Activated gamma-delta T cell treated with anti-CD3 and anti-CD28 coated beads, Interleukin-2, amount 50 U/mL, for 16 hours (primary cell): ENCODE measurements around the gene DNAJC15.
"Not testable (repeated sequence)": the region's sequence is repeated elsewhere in the genome, so short reads cannot be mapped to it uniquely, and the experiment has no call there.

Experiments used
- DNase-seq: peaks from one replicate; pipeline ENCODE4 v3.0.0-alpha.2; 2020; ENCODE audit warnings: low read depth

The DNAJC15 gene

GRCh38 chr13:43005460-43006236, 17.7 kb upstream of the DNAJC15 start:
- no peak for DNase-seq

GRCh38 chr13:43006893-43007631, 16.3 kb upstream of the DNAJC15 start:
- no peak for DNase-seq

GRCh38 chr13:43008596-43008995, 14.8 kb upstream of the DNAJC15 start:
- no peak for DNase-seq

GRCh38 chr13:43009506-43009905, 13.9 kb upstream of the DNAJC15 start:
- no peak for DNase-seq

GRCh38 chr13:43014162-43014561, 9.2 kb upstream of the DNAJC15 start:
- no peak for DNase-seq

GRCh38 chr13:43016226-43016625, 7.2 kb upstream of the DNAJC15 start:
- no peak for DNase-seq

- no peak for DNase-seq
Observed at GRCh38 chr13:43019811-43020210, 3.6 kb upstream of the DNAJC15 start.

- no peak for DNase-seq
Observed at GRCh38 chr13:43020794-43021193, 2.6 kb upstream of the DNAJC15 start.

GRCh38 chr13:43021926-43022670, 1.3 kb upstream of the DNAJC15 start:
- DNase-seq = no peak

GRCh38 chr13:43022934-43023288, 475 bp upstream of the DNAJC15 start:
- DNase-seq = no peak

GRCh38 chr13:43026262-43026661, 2.9 kb downstream of the DNAJC15 start:
- DNase-seq = no peak

- DNase-seq = no peak
Observed at GRCh38 chr13:43030548-43030947, 7.2 kb downstream of the DNAJC15 start.

GRCh38 chr13:43031881-43032280, 8.5 kb downstream of the DNAJC15 start:
- no peak for DNase-seq

- no peak for DNase-seq
Observed at GRCh38 chr13:43033038-43033437, 9.7 kb downstream of the DNAJC15 start.

- no peak for DNase-seq
Observed at GRCh38 chr13:43036351-43037250, 13.2 kb downstream of the DNAJC15 start.

- DNase-seq = no peak
Observed at GRCh38 chr13:43039966-43040365, 16.6 kb downstream of the DNAJC15 start.

GRCh38 chr13:43040581-43041368, 17.4 kb downstream of the DNAJC15 start:
- not testable (repeated sequence) for DNase-seq

- DNase-seq = no peak
Observed at GRCh38 chr13:43041369-43041921, 18.1 kb downstream of the DNAJC15 start.

- DNase-seq = no peak
Observed at GRCh38 chr13:43042410-43042921, 19.1 kb downstream of the DNAJC15 start.

GRCh38 chr13:43044720-43045301, 21.4 kb downstream of the DNAJC15 start:
- no peak for DNase-seq
